ENCODE data around the gene PTPN14. TPM values are rescaled to one million over a fixed set of nuclear protein-coding genes. Genes with fewer than 3 reads are reported as not detected.

Gene PTPN14
- total and polyA plus RNA-seq, 2 of the 8 experiments (the other 6 are each of a cell fraction or from before 2014, with no cell fraction given): 14.4 to 93.6 TPM

DNA sequence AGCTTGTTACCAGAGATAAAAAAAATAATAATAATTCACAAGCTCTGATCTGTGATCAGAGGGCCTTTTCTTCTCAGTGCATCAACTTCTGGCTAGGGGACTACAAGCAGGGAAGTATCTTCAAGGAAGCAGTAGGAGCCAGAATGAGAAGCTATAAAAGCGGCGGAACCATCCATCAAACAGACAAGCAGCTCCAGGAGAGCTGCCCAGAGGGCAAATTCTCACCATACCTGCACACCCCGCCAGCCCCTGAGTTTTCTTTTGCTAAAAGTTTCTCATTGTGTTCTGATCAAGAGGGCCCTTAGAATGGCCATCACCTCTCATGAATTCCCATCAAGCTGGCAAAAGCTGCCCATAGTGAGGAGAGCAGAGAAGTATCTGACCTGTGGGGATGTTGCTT is 171.0 kb downstream of the PTPN14 start:
- Histone ChIP-seq H3K79me2 (ENCODE audit: control insufficient read depth in 1 of 2, insufficient read depth in 2 of 2, low read length in 2 of 2) (no peaks in the 10 kb centered on the region; a peak in 1 of 4 replicates), H3K4me2 (ENCODE audit: insufficient read depth in 1 of 2, low read depth in 2 of 2, low read length in 2 of 2) (peak overlapping the region in 1 of 2 experiments; percentile 20; a peak in 2 of 4 replicates), H3K18ac (ENCODE audit: extremely low read depth, low read length) (no peak overlapping the region), H3K27me3 (replicated peaks in 1 of 4; ENCODE audit: control insufficient read depth in 3 of 4, extremely low read depth in 1 of 4, insufficient read depth in 3 of 4, low read length in 3 of 4) (no peaks in the 10 kb centered on the region), H3K4me3 (ENCODE audit: extremely low read depth in 1 of 4, insufficient read depth in 2 of 4, low read depth in 3 of 4, low read length in 4 of 4) (no peak overlapping the region), H4K5ac (ENCODE audit: insufficient read length, low read depth, low read length) (no peak overlapping the region), H3K79me1 (ENCODE audit: low read depth, low read length) (no peaks in the 10 kb centered on the region; the same call in 1 of the 2 replicates), H3K14ac (ENCODE audit: insufficient read length) (no peak overlapping the region), H2BK120ac (replicated peaks; ENCODE audit: low read depth, low read length) (no peak overlapping the region), H2AK5ac (ENCODE audit: low read depth, low read length) (no peak overlapping the region), H4K8ac (ENCODE audit: extremely low read depth, insufficient read depth, low read length) (no peak overlapping the region), H2BK20ac (ENCODE audit: low read length) (no peak overlapping the region), H2BK15ac (ENCODE audit: low read length) (no peak overlapping the region), H3K23me2 (ENCODE audit: low read depth, low read length) (no peaks in the 10 kb centered on the region), H3K23ac (ENCODE audit: insufficient read length) (no peak overlapping the region), H4K20me1 (replicated peaks in 1 of 2; ENCODE audit: control insufficient read depth in 1 of 2, insufficient read depth in 2 of 2, low read length in 2 of 2) (no peaks in the 10 kb centered on the region), H3K27ac (ENCODE audit: low read depth, low read length) (no peak overlapping the region), H3K56ac (replicated peaks; ENCODE audit: insufficient read length, low read depth, low read length) (no peak overlapping the region), H3K9me3 (ENCODE audit: insufficient read depth in 2 of 2, low read depth in 1 of 2, low read length in 1 of 2) (no peaks in the 10 kb centered on the region), H2BK5ac (ENCODE audit: low read depth, low read length) (no peak overlapping the region), H3K4me1 (replicated peaks in 1 of 4; ENCODE audit: control insufficient read depth in 3 of 4, insufficient read depth in 4 of 4, low read length in 3 of 4) (peaks cover 0 to 14% (median 8%) of the 10 kb centered on the region in 4 experiments; a peak in 4 of 7 replicates), H3K36me3 (ENCODE audit: control insufficient read depth in 2 of 4, insufficient read depth in 4 of 4, low read length in 3 of 4) (peaks cover 14 to 44% (median 25%) of the 10 kb centered on the region in 4 experiments), H3K9ac (replicated peaks in 1 of 4; ENCODE audit: extremely low read depth in 1 of 4, low read depth in 3 of 4, low read length in 3 of 4) (no peak overlapping the region), H2AFZ (ENCODE audit: low read length) (no peak overlapping the region), H2BK12ac (ENCODE audit: low read depth, low read length) (no peak overlapping the region), H3K4ac (replicated peaks; ENCODE audit: insufficient read length, low read depth, low read length) (no peak overlapping the region), H4K91ac (replicated peaks; ENCODE audit: insufficient read length, low read length) (no peak overlapping the region)
- FAIRE-seq (no peak), DNase-seq (ENCODE audit: low read depth in 1 of 2, low spot score in 2 of 2) (no peak)
- ChIA-PET CTCF (ENCODE audit: partially characterized antibody) (interaction anchor here (0.8 to 3.3 kb wide), 10 partner anchors 9 to 205 kb away, joined by 3 to 13 read pairs (median 4); no protein-coding TSS in a partner anchor), POLR2A (ENCODE audit: partially characterized antibody) (no interaction called here)
- 90% methylated on average over 3 of the region's 3 CpGs; no CpG with 5 or more reads in 1 of the 2 experiments for WGBS, 2 experiments (ENCODE audit: extremely low coverage in 1 of 2, insufficient coverage in 1 of 2, insufficient read length in 1 of 2, insufficient replicate concordance in 2 of 2, low coverage in 1 of 2, low lambda C conversion rate in 2 of 2, missing lambda C conversion rate in 1 of 2)
- TF ChIP-seq CBX8 (IDR thresholded peaks at IDR 0.05; ENCODE audit: borderline replicate concordance, low read depth, low read length) (no peak), NRF1 (IDR thresholded peaks at IDR 0.05; ENCODE audit: low read depth, low read length) (no peak), JUN (IDR thresholded peaks at IDR 0.05; ENCODE audit: low read depth, low read length) (no peak)
